HEK293 (cell line): ENCODE data around the gene KRT32.
A peak's percentile ranks its signal among the peaks of the same experiment; 100 is the strongest.

Source experiments
- CTCF ChIA-PET: fragments of 350-600 bp; formaldehyde crosslinking; extraction: SDS; loops from one replicate; lab custom pipeline; 2021; ENCODE audit warnings: antibody characterized with exemption; lab: Yijun Ruan, JAX
- POLR2A ChIA-PET: fragments of 300-600 bp; formaldehyde crosslinking; extraction: SDS; loops from one replicate; lab custom pipeline; 2020; ENCODE audit warnings: antibody characterized with exemption, inconsistent platforms; lab: Yijun Ruan, JAX
- H3K27ac ChIP-seq: fragments of 200-500 bp; sonication (Bioruptor generic); 2 replicates; pipeline ENCODE4 v1.5.1; 2014; ENCODE audit warnings: low read depth, low read length, control low read depth, inconsistent platforms; ENCODE audit errors: extremely low read depth
- H3K36me3 ChIP-seq, 2 experiments: fragments of 200-500 bp in 1 of 2; sonication (Bioruptor generic) in 1 of 2; 1 replicate in 1 of 2; 2 replicates in 1 of 2; pipeline ENCODE4 v1.5.1; 2014 to 2017; ENCODE audit warnings: inconsistent platforms in 2 of 2, low read length in 2 of 2; ENCODE audit not compliant: control insufficient read depth in 2 of 2, insufficient read depth in 1 of 2
- H3K4me1 ChIP-seq: fragments of 200-500 bp; sonication (Bioruptor generic); 2 replicates; pipeline ENCODE4 v1.5.1; 2014; ENCODE audit warnings: mild to moderate bottlenecking, low read length, inconsistent platforms; ENCODE audit not compliant: control insufficient read depth, insufficient read depth
- H3K4me3 ChIP-seq: 2 replicates; pipeline ENCODE4 v1.5.1; 2011; ENCODE audit warnings: low read depth, mild to moderate bottlenecking, control low read depth, low read length, moderate library complexity
- H3K9me3 ChIP-seq: fragments of 200-500 bp; sonication (Bioruptor generic); 2 replicates; pipeline ENCODE4 v1.5.1; 2014; ENCODE audit warnings: low read depth, low read length, inconsistent platforms; ENCODE audit not compliant: control insufficient read depth, insufficient read depth
- BCL11B ChIP-seq: fragments of 450-650 bp; formaldehyde crosslinking; IDR thresholded peaks from 2 replicates; pipeline ENCODE4 v1.5.1; 2016; ENCODE audit warnings: low read depth, missing biosample characterization, missing genetic modification characterization
- GLIS1 ChIP-seq: fragments of 450-650 bp; formaldehyde crosslinking; IDR thresholded peaks from 2 replicates; pipeline ENCODE4 v1.5.1; 2016; ENCODE audit warnings: missing biosample characterization, missing genetic modification characterization
- IKZF3 ChIP-seq: fragments of 450-650 bp; IDR thresholded peaks from 2 replicates; pipeline ENCODE4 v1.5.0; 2018; ENCODE audit warnings: missing biosample characterization, mild to moderate bottlenecking, missing genetic modification characterization, moderate library complexity
- KLF1 ChIP-seq: fragments of 450-650 bp; formaldehyde crosslinking; IDR thresholded peaks from 2 replicates; pipeline ENCODE4 v1.5.1; 2016; ENCODE audit warnings: missing biosample characterization, missing genetic modification characterization
- PBX3 ChIP-seq: sonication (generic); formaldehyde crosslinking; IDR thresholded peaks from 2 replicates; pipeline ENCODE4 v1.8.1; 2022; ENCODE audit warnings: mild to moderate bottlenecking, moderate library complexity, missing genetic modification reagents
- PRDM10 ChIP-seq: fragments of 450-650 bp; formaldehyde crosslinking; IDR thresholded peaks from 2 replicates; pipeline ENCODE4 v1.5.1; 2016; ENCODE audit warnings: missing biosample characterization, missing genetic modification characterization
- SALL2 ChIP-seq: fragments of 450-650 bp; formaldehyde crosslinking; IDR thresholded peaks from 2 replicates; pipeline ENCODE4 v1.5.0; 2017; ENCODE audit warnings: missing biosample characterization, mild to moderate bottlenecking, missing genetic modification characterization, borderline replicate concordance
- SP2 ChIP-seq: fragments of 450-650 bp; formaldehyde crosslinking; IDR thresholded peaks from 2 replicates; pipeline ENCODE4 v1.5.1; 2016; ENCODE audit warnings: missing biosample characterization, missing genetic modification characterization
- ZBTB17 ChIP-seq: fragments of 450-650 bp; formaldehyde crosslinking; IDR thresholded peaks from 2 replicates; pipeline ENCODE4 v1.5.1; 2016; ENCODE audit warnings: missing biosample characterization, missing genetic modification characterization
- ZBTB8A ChIP-seq: fragments of 450-650 bp; formaldehyde crosslinking; IDR thresholded peaks from 2 replicates; pipeline ENCODE4 v1.5.1; 2016; ENCODE audit warnings: missing biosample characterization, missing genetic modification characterization
- ZIC2 ChIP-seq: fragments of 450-650 bp; formaldehyde crosslinking; IDR thresholded peaks from 2 replicates; pipeline ENCODE4 v1.5.1; 2016; ENCODE audit warnings: missing biosample characterization, missing genetic modification characterization
- ZNF132 ChIP-seq: fragments of 450-650 bp; formaldehyde crosslinking; IDR thresholded peaks from 2 replicates; pipeline ENCODE4 v1.5.1; 2017; ENCODE audit warnings: missing biosample characterization, missing genetic modification characterization, borderline replicate concordance
- ZNF146 ChIP-seq: fragments of 450-650 bp; formaldehyde crosslinking; IDR thresholded peaks from 2 replicates; pipeline ENCODE4 v1.5.1; 2016; ENCODE audit warnings: missing biosample characterization, missing genetic modification characterization
- ZNF2 ChIP-seq: fragments of 450-650 bp; formaldehyde crosslinking; IDR thresholded peaks from 2 replicates; pipeline ENCODE4 v1.5.1; 2016; ENCODE audit warnings: missing biosample characterization, missing genetic modification characterization
- ZNF341 ChIP-seq: fragments of 450-650 bp; formaldehyde crosslinking; IDR thresholded peaks from 2 replicates; pipeline ENCODE4; 2016; ENCODE audit warnings: low read depth, missing biosample characterization, missing genetic modification characterization
- ZNF404 ChIP-seq: fragments of 450-650 bp; formaldehyde crosslinking; IDR thresholded peaks from 2 replicates; pipeline ENCODE4 v1.5.1; 2017; ENCODE audit warnings: missing biosample characterization, missing genetic modification characterization
- ZNF423 ChIP-seq: fragments of 450-650 bp; formaldehyde crosslinking; IDR thresholded peaks from 2 replicates; pipeline ENCODE4 v1.5.1; 2016; ENCODE audit warnings: missing biosample characterization, missing genetic modification characterization
- ZNF521 ChIP-seq: fragments of 450-650 bp; formaldehyde crosslinking; IDR thresholded peaks from 2 replicates; pipeline ENCODE4 v1.5.1; 2017; ENCODE audit warnings: missing biosample characterization, mild to moderate bottlenecking, missing genetic modification characterization
- ZNF530 ChIP-seq: fragments of 450-650 bp; formaldehyde crosslinking; IDR thresholded peaks from 2 replicates; pipeline ENCODE4 v1.5.1; 2016; ENCODE audit warnings: low read depth, missing biosample characterization, missing genetic modification characterization
- ZNF544 ChIP-seq: fragments of 450-650 bp; formaldehyde crosslinking; IDR thresholded peaks from 2 replicates; pipeline ENCODE4 v1.5.0; 2017; ENCODE audit warnings: missing biosample characterization, missing genetic modification characterization
- ZNF629 ChIP-seq: fragments of 450-650 bp; formaldehyde crosslinking; IDR thresholded peaks from 2 replicates; pipeline ENCODE4 v1.5.1; 2017; ENCODE audit warnings: missing biosample characterization, missing genetic modification characterization
- ZNF654 ChIP-seq: fragments of 450-650 bp; formaldehyde crosslinking; IDR thresholded peaks from 2 replicates; pipeline ENCODE4 v1.5.1; 2016; ENCODE audit warnings: low read depth, missing biosample characterization, missing genetic modification characterization
- ZNF792 ChIP-seq: fragments of 450-650 bp; formaldehyde crosslinking; IDR thresholded peaks from 2 replicates; pipeline ENCODE4 v1.5.1; 2016; ENCODE audit warnings: missing biosample characterization, missing genetic modification characterization
- ZSCAN30 ChIP-seq: fragments of 450-650 bp; IDR thresholded peaks from 2 replicates; pipeline ENCODE4 v1.5.1; 2018; ENCODE audit warnings: missing biosample characterization, mild to moderate bottlenecking, missing genetic modification characterization, moderate library complexity
- ZSCAN5A ChIP-seq: fragments of 450-650 bp; formaldehyde crosslinking; IDR thresholded peaks from 2 replicates; pipeline ENCODE4 v1.5.1; 2016; ENCODE audit warnings: missing biosample characterization, missing genetic modification characterization
- TF ChIP-seq, protein P1 (sequence below): fragments of 450-650 bp; formaldehyde crosslinking; IDR thresholded peaks from 2 replicates; pipeline ENCODE4 v1.5.1; 2016; ENCODE audit warnings: missing biosample characterization, missing genetic modification characterization, borderline replicate concordance

Gene KRT32

DNA sequence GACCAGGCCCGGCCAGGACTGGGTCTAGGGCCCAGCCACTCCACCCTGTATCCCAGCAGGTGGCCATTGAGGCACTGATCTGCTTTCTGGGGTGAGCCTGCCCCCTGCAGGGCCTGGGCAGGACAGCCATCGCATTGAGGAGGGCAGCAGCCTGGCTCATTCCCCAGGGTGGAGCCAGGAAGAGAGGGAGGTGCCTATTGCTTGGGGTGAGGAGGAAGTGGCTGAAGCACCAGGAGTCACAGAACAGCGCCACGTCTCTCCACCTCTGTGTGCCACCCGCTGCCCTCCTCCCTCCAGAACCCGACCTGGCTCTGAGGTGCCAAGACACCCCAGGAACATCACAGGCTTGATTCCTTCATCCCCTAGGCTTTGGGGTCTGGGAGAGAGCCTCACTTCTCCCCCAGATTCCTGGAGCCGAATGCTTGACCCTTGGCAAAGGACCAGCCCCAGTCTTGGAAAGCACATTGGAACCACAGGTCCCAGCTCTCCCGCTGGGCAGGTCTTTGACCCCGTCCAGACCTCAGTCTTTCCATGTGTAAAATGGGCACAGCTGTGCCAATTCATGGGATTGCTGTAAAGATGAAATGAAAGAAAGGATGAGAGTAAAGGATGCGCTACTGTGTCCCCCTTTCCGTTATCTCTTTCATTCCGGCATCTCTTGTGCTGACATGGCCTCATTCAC lies 29.8 kb upstream of the KRT32 start:
- CTCF ChIA-PET = interaction anchor here (0.6 to 3.2 kb wide), 23 partner anchors 9 to 639 kb away, joined by 3 to 25 read pairs (median 5); partner anchors contain the start of genes KRT13, KRT17 and KRT35
- Histone ChIP-seq H3K9me3 (no peaks in the 10 kb centered on the region), H3K4me1 (peaks cover 6% of the 10 kb centered on the region), H3K4me3 (no peak overlapping the region), H3K27ac (no peak overlapping the region), H3K36me3 (no peaks in the 10 kb centered on the region)
- POLR2A ChIA-PET = no interaction called here
- peak; percentile 31; the same call in 1 of the 2 replicates for TF ChIP-seq ZBTB8A
- TF ChIP-seq ZNF341 (tag by site-specific recombination) = peak; percentile 53
- TF ChIP-seq ZSCAN5A (tag by site-specific recombination) = no peak
- peak; percentile 78 for TF ChIP-seq ZSCAN30
- TF ChIP-seq ZNF654 (tag by site-specific recombination) = peak; percentile 79
- TF ChIP-seq SALL2 = no peak
- peak; percentile 65 for TF ChIP-seq GLIS1 (tag by site-specific recombination)
- no peak for TF ChIP-seq ZNF146 (tag by site-specific recombination)
- 0 out of 2 replicates have a peak, but pooled peaks have one; percentile 34 for TF ChIP-seq ZNF2 (tag by site-specific recombination)
- no peak for TF ChIP-seq ZNF132 (tag by site-specific recombination)
- TF ChIP-seq ZBTB17 (tag by site-specific recombination) = peak; percentile 78
- peak; percentile 89 for TF ChIP-seq ZIC2
- peak; percentile 71 for TF ChIP-seq KLF1 (tag by site-specific recombination)
- 0 out of 2 replicates have a peak, but pooled peaks have one; percentile 11 for TF ChIP-seq ZNF629
- no peak for TF ChIP-seq ZNF521 (tag by site-specific recombination)
- no peak for TF ChIP-seq BCL11B (tag by site-specific recombination)
- peak; percentile 59 for TF ChIP-seq ZNF423 (tag by site-specific recombination)
- TF ChIP-seq ZNF544 (tag by site-specific recombination) = no peak
- no peak for TF ChIP-seq ZNF404 (tag by site-specific recombination)
- TF ChIP-seq ZNF530 (tag by site-specific recombination) = no peak
- TF ChIP-seq, protein P1, sequence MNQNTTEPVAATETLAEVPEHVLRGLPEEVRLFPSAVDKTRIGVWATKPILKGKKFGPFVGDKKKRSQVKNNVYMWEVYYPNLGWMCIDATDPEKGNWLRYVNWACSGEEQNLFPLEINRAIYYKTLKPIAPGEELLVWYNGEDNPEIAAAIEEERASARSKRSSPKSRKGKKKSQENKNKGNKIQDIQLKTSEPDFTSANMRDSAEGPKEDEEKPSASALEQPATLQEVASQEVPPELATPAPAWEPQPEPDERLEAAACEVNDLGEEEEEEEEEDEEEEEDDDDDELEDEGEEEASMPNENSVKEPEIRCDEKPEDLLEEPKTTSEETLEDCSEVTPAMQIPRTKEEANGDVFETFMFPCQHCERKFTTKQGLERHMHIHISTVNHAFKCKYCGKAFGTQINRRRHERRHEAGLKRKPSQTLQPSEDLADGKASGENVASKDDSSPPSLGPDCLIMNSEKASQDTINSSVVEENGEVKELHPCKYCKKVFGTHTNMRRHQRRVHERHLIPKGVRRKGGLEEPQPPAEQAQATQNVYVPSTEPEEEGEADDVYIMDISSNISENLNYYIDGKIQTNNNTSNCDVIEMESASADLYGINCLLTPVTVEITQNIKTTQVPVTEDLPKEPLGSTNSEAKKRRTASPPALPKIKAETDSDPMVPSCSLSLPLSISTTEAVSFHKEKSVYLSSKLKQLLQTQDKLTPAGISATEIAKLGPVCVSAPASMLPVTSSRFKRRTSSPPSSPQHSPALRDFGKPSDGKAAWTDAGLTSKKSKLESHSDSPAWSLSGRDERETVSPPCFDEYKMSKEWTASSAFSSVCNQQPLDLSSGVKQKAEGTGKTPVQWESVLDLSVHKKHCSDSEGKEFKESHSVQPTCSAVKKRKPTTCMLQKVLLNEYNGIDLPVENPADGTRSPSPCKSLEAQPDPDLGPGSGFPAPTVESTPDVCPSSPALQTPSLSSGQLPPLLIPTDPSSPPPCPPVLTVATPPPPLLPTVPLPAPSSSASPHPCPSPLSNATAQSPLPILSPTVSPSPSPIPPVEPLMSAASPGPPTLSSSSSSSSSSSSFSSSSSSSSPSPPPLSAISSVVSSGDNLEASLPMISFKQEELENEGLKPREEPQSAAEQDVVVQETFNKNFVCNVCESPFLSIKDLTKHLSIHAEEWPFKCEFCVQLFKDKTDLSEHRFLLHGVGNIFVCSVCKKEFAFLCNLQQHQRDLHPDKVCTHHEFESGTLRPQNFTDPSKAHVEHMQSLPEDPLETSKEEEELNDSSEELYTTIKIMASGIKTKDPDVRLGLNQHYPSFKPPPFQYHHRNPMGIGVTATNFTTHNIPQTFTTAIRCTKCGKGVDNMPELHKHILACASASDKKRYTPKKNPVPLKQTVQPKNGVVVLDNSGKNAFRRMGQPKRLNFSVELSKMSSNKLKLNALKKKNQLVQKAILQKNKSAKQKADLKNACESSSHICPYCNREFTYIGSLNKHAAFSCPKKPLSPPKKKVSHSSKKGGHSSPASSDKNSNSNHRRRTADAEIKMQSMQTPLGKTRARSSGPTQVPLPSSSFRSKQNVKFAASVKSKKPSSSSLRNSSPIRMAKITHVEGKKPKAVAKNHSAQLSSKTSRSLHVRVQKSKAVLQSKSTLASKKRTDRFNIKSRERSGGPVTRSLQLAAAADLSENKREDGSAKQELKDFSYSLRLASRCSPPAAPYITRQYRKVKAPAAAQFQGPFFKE (tag by site-specific recombination) = no peak
- TF ChIP-seq PBX3 = peak; percentile 57; the same call in 1 of the 2 replicates
- TF ChIP-seq SP2 (tag by site-specific recombination) = no peak
- TF ChIP-seq IKZF3 (tag by site-specific recombination) = 0 out of 2 replicates have a peak, but pooled peaks have one; percentile 15
- TF ChIP-seq PRDM10 (tag by site-specific recombination) = peak; percentile 61
- no peak for TF ChIP-seq ZNF792 (tag by site-specific recombination)
